ENCODE measurements around the gene WDFY1. TPM values are rescaled to one million over a fixed set of nuclear protein-coding genes. Genes with fewer than 3 reads are reported as not detected.
A peak's percentile ranks its signal among the peaks of the same experiment; 100 is the strongest.

WDFY1 gene
- total RNA-seq, 3 donors from 2014 or later = 21.3 to 32.8 (median 23.2) TPM

DNA sequence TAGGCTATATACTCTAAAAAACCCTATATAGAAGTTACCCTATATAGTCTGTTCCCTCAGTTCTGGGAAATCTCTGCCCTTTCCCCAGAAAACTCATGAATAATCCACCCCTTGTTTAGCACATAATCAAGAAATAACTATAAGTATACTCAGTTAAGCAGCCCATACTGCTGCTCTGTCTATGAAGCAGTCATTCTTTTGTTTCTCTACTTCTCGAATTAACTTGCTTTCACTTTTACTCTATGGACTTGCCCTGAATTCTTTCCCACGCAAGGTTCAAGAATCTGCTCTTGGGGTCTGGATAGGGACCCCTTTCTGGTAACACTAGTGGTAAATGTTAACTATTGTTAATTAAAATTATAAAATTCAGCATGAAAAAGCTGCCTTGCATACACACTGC lies 90.4 kb downstream of the WDFY1 start:
- Mint-ChIP-seq H3K27me3 (ENCODE audit: low read depth) (no peaks in the 10 kb centered on the region), H3K4me3 (no peak overlapping the region), H3K36me3 (ENCODE audit: insufficient read depth) (peaks cover 6% of the 10 kb centered on the region), H3K4me1 (ENCODE audit: low read depth) (peaks cover 6% of the 10 kb centered on the region), H3K9me3 (peaks cover under 1% of the 10 kb centered on the region)
- DNase-seq (no peak), ATAC-seq (no peak)

DNA sequence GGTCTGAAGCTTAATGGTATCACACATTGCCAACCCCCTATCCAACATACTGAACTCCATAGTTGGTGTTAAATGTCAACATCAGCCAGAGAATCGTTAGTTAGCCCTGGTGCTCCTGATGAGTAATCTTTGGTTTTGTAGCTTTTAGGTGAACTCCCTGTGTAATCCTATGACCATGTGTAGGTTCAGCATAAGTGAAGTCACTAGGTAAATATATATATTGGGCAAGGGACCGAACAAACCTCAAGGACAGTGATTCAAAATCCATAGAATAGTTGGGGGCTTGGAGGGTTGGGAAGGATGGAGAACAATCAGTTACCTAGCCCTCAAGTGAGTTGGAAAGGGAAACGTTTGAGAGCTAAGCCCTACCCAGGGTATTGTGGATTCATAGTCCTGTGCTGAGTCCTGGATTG lies 91.7 kb downstream of the WDFY1 start:
- peaks cover 9% of the 10 kb centered on the region for H3K9me3 Mint-ChIP-seq
- no peak overlapping the region for H3K4me3 Mint-ChIP-seq
- H3K27me3 Mint-ChIP-seq (ENCODE audit: low read depth) = no peaks in the 10 kb centered on the region
- ATAC-seq (no peak), DNase-seq (no peak)
- peaks cover 6% of the 10 kb centered on the region for H3K4me1 Mint-ChIP-seq (ENCODE audit: low read depth)
- peaks cover 16% of the 10 kb centered on the region for H3K36me3 Mint-ChIP-seq (ENCODE audit: insufficient read depth)

GRCh38 chr2:223852281-223852795 lies 92.8 kb downstream of the WDFY1 start:
- Mint-ChIP-seq H3K9me3 (peaks cover 9% of the 10 kb centered on the region), H3K4me1 (ENCODE audit: low read depth) (peaks cover 12% of the 10 kb centered on the region), H3K27me3 (ENCODE audit: low read depth) (no peaks in the 10 kb centered on the region), H3K36me3 (ENCODE audit: insufficient read depth) (peaks cover 20% of the 10 kb centered on the region), H3K4me3 (no peak overlapping the region)
- ATAC-seq = no peak
- no peak for DNase-seq

GRCh38 chr2:223847410-223847809 lies 97.7 kb downstream of the WDFY1 start:
- peaks cover 22% of the 10 kb centered on the region for H3K36me3 Mint-ChIP-seq (ENCODE audit: insufficient read depth)
- H3K27me3 Mint-ChIP-seq (ENCODE audit: low read depth) = no peaks in the 10 kb centered on the region
- H3K9me3 Mint-ChIP-seq = peaks cover 9% of the 10 kb centered on the region
- DNase-seq (no peak), ATAC-seq (no peak)
- H3K4me3 Mint-ChIP-seq = no peak overlapping the region
- H3K4me1 Mint-ChIP-seq (ENCODE audit: low read depth) = peaks cover 17% of the 10 kb centered on the region

DNA sequence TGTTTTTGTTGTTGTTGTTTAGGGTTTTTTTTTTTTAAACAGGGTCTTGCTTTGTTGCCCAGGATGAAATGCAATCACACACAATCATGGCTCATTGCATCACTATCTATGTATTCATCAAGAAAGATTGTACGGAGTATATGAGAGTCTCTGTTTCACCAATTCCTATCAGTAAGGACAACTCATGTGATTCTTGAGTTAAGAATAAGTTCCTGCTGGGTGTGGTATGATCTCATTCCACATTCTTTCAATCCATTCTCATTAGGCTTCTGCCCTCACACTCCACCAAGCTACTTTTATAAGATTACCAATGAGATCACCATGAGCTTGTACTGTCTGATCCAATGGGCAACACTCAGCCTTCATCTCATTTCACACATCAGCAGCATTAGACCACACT lies 98.6 kb downstream of the WDFY1 start:
- Mint-ChIP-seq H3K27me3 (ENCODE audit: low read depth) (no peaks in the 10 kb centered on the region), H3K4me1 (ENCODE audit: low read depth) (peaks cover 17% of the 10 kb centered on the region)

DNA sequence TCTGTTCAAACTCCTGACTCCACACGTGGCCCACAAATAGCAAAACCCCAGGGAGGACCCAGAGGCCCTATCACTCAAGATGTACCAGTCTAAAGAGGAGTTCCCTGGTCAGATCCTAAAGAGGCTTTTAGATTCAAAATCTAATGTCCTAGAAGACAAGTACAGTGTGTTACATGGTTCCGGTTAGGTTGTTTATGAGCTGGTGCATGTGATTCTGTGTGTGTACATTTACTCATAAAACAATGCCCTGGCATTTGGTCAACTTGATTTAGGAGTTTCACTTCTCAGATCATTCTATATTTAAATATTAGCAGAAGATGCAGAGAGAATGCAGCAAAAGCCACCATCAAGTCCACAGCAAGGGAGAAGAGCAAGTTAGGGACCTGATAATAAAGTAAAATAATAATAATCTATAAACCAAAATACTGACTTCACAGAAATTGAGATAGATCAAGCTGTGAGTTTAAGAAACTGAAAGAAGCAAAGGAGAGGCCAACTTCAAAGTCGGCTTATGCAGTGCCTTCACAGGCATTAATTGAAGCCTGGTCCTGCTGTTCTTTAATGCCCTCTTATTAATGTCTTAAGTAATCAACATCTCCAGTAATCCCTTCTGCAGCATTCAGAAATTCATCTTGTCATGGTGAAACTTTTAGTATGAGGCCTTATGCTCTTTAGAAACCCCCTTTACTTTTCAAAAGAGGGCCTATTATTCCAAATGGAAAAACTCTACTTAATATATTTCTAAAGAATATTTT lies 103.5 kb downstream of the WDFY1 start:
- no peaks in the 10 kb centered on the region for H3K27me3 Mint-ChIP-seq (ENCODE audit: low read depth)
- no peaks in the 10 kb centered on the region for H3K9me3 Mint-ChIP-seq
- no peaks in the 10 kb centered on the region for H3K36me3 Mint-ChIP-seq (ENCODE audit: insufficient read depth)
- DNase-seq = no peak
- no peak overlapping the region for H3K4me3 Mint-ChIP-seq
- no peak for ATAC-seq
- peaks cover 4% of the 10 kb centered on the region for H3K4me1 Mint-ChIP-seq (ENCODE audit: low read depth)

More for the DNA sequence above, 98.6 kb downstream of the WDFY1 start:
- ATAC-seq = no peak
- Mint-ChIP-seq H3K9me3 (peaks cover 9% of the 10 kb centered on the region), H3K4me3 (no peak overlapping the region), H3K36me3 (ENCODE audit: insufficient read depth) (peaks cover 22% of the 10 kb centered on the region)
- DNase-seq = no peak

- Mint-ChIP-seq H3K4me1 (ENCODE audit: low read depth) (peaks cover 12% of the 10 kb centered on the region), H3K4me3 (peak within 1 kb of the TSS; percentile 88), H3K27me3 (ENCODE audit: low read depth) (no peaks in the 10 kb centered on the region), H3K36me3 (ENCODE audit: insufficient read depth) (no peaks in the 10 kb centered on the region), H3K9me3 (no peaks in the 10 kb centered on the region)
- DNase-seq (peak; percentile 66), ATAC-seq (peak; percentile 95 to 97)
Measured at GRCh38 chr2:223837287-223838061, 107.7 kb downstream of the WDFY1 start, which contains the start of gene AP1S3. Gene AP1S3 (minus strand): TSS chr2:223837582. CDS start chr2:223837450, 132 bp downstream.

GRCh38 chr2:223835701-223836532 lies 109.2 kb downstream of the WDFY1 start:
- Mint-ChIP-seq H3K4me1 (ENCODE audit: low read depth) (peaks cover 12% of the 10 kb centered on the region), H3K4me3 (peak overlapping the region; percentile 88), H3K9me3 (no peaks in the 10 kb centered on the region), H3K36me3 (ENCODE audit: insufficient read depth) (peaks cover 3% of the 10 kb centered on the region), H3K27me3 (ENCODE audit: low read depth) (no peaks in the 10 kb centered on the region)
- ATAC-seq (no peak), DNase-seq (no peak)

- peaks cover 6% of the 10 kb centered on the region for H3K36me3 Mint-ChIP-seq (ENCODE audit: insufficient read depth)
- no peak for DNase-seq
- no peak overlapping the region for H3K4me3 Mint-ChIP-seq
- H3K4me1 Mint-ChIP-seq (ENCODE audit: low read depth) = peaks cover 12% of the 10 kb centered on the region
- ATAC-seq = no peak
- H3K27me3 Mint-ChIP-seq (ENCODE audit: low read depth) = no peaks in the 10 kb centered on the region
- H3K9me3 Mint-ChIP-seq = no peaks in the 10 kb centered on the region
Measured at GRCh38 chr2:223834431-223834830, 110.7 kb downstream of the WDFY1 start.

GRCh38 chr2:223832241-223832903 lies 112.8 kb downstream of the WDFY1 start:
- H3K9me3 Mint-ChIP-seq = no peaks in the 10 kb centered on the region
- H3K4me3 Mint-ChIP-seq = no peak overlapping the region
- no peaks in the 10 kb centered on the region for H3K27me3 Mint-ChIP-seq (ENCODE audit: low read depth)
- DNase-seq (no peak), ATAC-seq (no peak)
- peaks cover 6% of the 10 kb centered on the region for H3K36me3 Mint-ChIP-seq (ENCODE audit: insufficient read depth)
- peaks cover 12% of the 10 kb centered on the region for H3K4me1 Mint-ChIP-seq (ENCODE audit: low read depth)

GRCh38 chr2:223829128-223829527 lies 116.0 kb downstream of the WDFY1 start:
- Mint-ChIP-seq H3K4me1 (ENCODE audit: low read depth) (no peaks in the 10 kb centered on the region), H3K4me3 (no peak overlapping the region), H3K27me3 (ENCODE audit: low read depth) (no peaks in the 10 kb centered on the region), H3K36me3 (ENCODE audit: insufficient read depth) (peaks cover 6% of the 10 kb centered on the region), H3K9me3 (no peaks in the 10 kb centered on the region)
- ATAC-seq (no peak), DNase-seq (no peak)

GRCh38 chr2:223828314-223828713 lies 116.8 kb downstream of the WDFY1 start:
- ATAC-seq (no peak), DNase-seq (no peak)
- Mint-ChIP-seq H3K9me3 (no peaks in the 10 kb centered on the region), H3K36me3 (ENCODE audit: insufficient read depth) (peaks cover 6% of the 10 kb centered on the region), H3K4me1 (ENCODE audit: low read depth) (no peaks in the 10 kb centered on the region), H3K27me3 (ENCODE audit: low read depth) (no peaks in the 10 kb centered on the region), H3K4me3 (no peak overlapping the region)

DNA sequence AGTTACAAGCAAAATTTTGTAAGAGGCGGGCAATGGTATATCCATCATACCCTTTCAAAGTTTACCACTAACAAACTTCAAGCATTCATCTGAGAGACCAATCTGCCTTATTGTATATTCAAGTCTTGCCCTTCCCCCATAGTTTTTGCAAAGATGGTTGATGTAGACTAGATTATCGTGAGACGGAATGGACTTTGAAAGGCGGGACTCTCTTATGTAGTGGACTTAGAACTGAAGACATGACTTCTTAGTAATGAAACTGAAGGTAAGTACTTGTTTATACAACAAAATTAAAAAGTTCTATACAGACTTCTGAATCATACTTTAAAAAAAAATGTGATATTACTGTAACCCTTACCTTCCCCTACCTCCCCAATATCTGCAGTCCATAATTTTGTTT lies 118.1 kb downstream of the WDFY1 start:
- H3K9me3 Mint-ChIP-seq = no peaks in the 10 kb centered on the region
- no peak for ATAC-seq

More for the DNA sequence above, 118.1 kb downstream of the WDFY1 start:
- no peak overlapping the region for H3K4me3 Mint-ChIP-seq
- no peaks in the 10 kb centered on the region for H3K4me1 Mint-ChIP-seq (ENCODE audit: low read depth)
- peaks cover 6% of the 10 kb centered on the region for H3K36me3 Mint-ChIP-seq (ENCODE audit: insufficient read depth)
- no peaks in the 10 kb centered on the region for H3K27me3 Mint-ChIP-seq (ENCODE audit: low read depth)
- DNase-seq = no peak

Measured in activated T-cell treated with anti-CD3 and anti-CD28 coated beads, Interleukin-2, amount 50 U/mL, for 4 hours (primary cell).